ENCODE measurements around the gene SFPQ. TPM values are rescaled to one million over a fixed set of nuclear protein-coding genes. Genes with fewer than 3 reads are reported as not detected.

Gene SFPQ
- total RNA-seq, 1 experiment from 2014 or later = 573 TPM

GRCh38 chr1:35210321-35211119 is 17.6 kb upstream of the SFPQ start:
- H3K27me3 ChIP-seq (ENCODE audit: insufficient read depth, low read length) = no peaks in the 10 kb centered on the region
- H3K23ac ChIP-seq (ENCODE audit: insufficient read length, low read depth, low read length) = no peak overlapping the region
- no peak overlapping the region for H3K14ac ChIP-seq (ENCODE audit: insufficient read depth, low read length)
- no peak overlapping the region for H2BK120ac ChIP-seq (ENCODE audit: low read depth, low read length, poor library complexity, severe bottlenecking)
- H3K4me2 ChIP-seq (ENCODE audit: insufficient read depth, insufficient read length, low read length) = no peak overlapping the region
- Mint-ChIP-seq H3K9me3 (no peaks in the 10 kb centered on the region; a peak in 2 of 5 replicates), H3K27me3 (ENCODE audit: low read depth) (no peaks in the 10 kb centered on the region), H3K27ac (peak overlapping the region; percentile 88 to 92 (median 89)), H3K4me1 (peaks cover 18 to 29% of the 10 kb centered on the region in 2 experiments), H3K4me3 (peak overlapping the region; percentile 39 to 70; a peak in 4 of 5 replicates), H3K36me3 (ENCODE audit: insufficient read depth in 1 of 3, low read depth in 3 of 3) (no peaks in the 10 kb centered on the region)
- no CpG with 5 or more reads among the region's 16 CpGs for WGBS (ENCODE audit: extremely low coverage, insufficient read length, low lambda C conversion rate)
- H2AFZ ChIP-seq (ENCODE audit: low read length) = peak overlapping the region; percentile 5
- H3K4me1 ChIP-seq (ENCODE audit: insufficient read depth, low read length) = peaks cover 9% of the 10 kb centered on the region; the same call in 1 of the 2 replicates
- no peaks in the 10 kb centered on the region for H3K23me2 ChIP-seq (ENCODE audit: insufficient read length, low read depth, low read length, poor library complexity, severe bottlenecking)
- H2AK5ac ChIP-seq (ENCODE audit: insufficient read length, low read length) = no peak overlapping the region
- DNase-seq = peak; percentile 60
- no peak overlapping the region for H3K56ac ChIP-seq (ENCODE audit: insufficient read length, low read depth, low read length)
- H3K9me3 ChIP-seq (ENCODE audit: control insufficient read depth, low read depth, low read length) = no peaks in the 10 kb centered on the region
- no peaks in the 10 kb centered on the region for H3K79me2 ChIP-seq (ENCODE audit: insufficient read depth, low read length)
- H2BK12ac ChIP-seq (ENCODE audit: insufficient read length, low read depth, low read length) = no peak overlapping the region
- no peak overlapping the region for H4K5ac ChIP-seq (ENCODE audit: insufficient read length, low read depth, low read length)
- no peak overlapping the region for H3K27ac ChIP-seq (ENCODE audit: insufficient read length, low read depth, low read length)
- no peaks in the 10 kb centered on the region for H4K20me1 ChIP-seq (ENCODE audit: control insufficient read depth, insufficient read depth, insufficient read length)
- no peak overlapping the region for H3K4ac ChIP-seq (ENCODE audit: low read depth, low read length)
- H2BK20ac ChIP-seq (ENCODE audit: low read depth, low read length, poor library complexity, severe bottlenecking) = no peak overlapping the region
- no peak overlapping the region for H4K8ac ChIP-seq (replicated peaks; ENCODE audit: insufficient read length, low read depth, low read length)
- TF ChIP-seq, protein P1, sequence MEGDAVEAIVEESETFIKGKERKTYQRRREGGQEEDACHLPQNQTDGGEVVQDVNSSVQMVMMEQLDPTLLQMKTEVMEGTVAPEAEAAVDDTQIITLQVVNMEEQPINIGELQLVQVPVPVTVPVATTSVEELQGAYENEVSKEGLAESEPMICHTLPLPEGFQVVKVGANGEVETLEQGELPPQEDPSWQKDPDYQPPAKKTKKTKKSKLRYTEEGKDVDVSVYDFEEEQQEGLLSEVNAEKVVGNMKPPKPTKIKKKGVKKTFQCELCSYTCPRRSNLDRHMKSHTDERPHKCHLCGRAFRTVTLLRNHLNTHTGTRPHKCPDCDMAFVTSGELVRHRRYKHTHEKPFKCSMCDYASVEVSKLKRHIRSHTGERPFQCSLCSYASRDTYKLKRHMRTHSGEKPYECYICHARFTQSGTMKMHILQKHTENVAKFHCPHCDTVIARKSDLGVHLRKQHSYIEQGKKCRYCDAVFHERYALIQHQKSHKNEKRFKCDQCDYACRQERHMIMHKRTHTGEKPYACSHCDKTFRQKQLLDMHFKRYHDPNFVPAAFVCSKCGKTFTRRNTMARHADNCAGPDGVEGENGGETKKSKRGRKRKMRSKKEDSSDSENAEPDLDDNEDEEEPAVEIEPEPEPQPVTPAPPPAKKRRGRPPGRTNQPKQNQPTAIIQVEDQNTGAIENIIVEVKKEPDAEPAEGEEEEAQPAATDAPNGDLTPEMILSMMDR (conservative IDR thresholded peaks at IDR 0.05) = no peak
- no peak overlapping the region for H4K91ac ChIP-seq (ENCODE audit: insufficient read length, low read depth, low read length)
- H2BK15ac ChIP-seq (ENCODE audit: low read depth, low read length) = no peak overlapping the region
- no peaks in the 10 kb centered on the region for H3K79me1 ChIP-seq (ENCODE audit: insufficient read depth, low read depth, low read length, poor library complexity, severe bottlenecking)
- H2BK5ac ChIP-seq (ENCODE audit: insufficient read length, low read length) = no peak overlapping the region
- no peak overlapping the region for H3T11ph ChIP-seq (ENCODE audit: low read length)
- H3K9ac ChIP-seq (ENCODE audit: extremely low read depth, insufficient read length, low read length) = no peak overlapping the region
- H3K18ac ChIP-seq (ENCODE audit: insufficient read length, low read depth, low read length) = peak overlapping the region; percentile 47

All from H9 (cell line).